GM12878 (cell line): ENCODE measurements around the gene CACHD1. TPM values are rescaled to one million over a fixed set of nuclear protein-coding genes. Genes with fewer than 3 reads are reported as not detected.

ENCODE experiments used
- ATAC-seq: fragments of 200-7000 bp; cut with Tn5 transposase; 3 replicates; pipeline ENCODE4 v1.9.1; 2020; ENCODE audit warnings: mild to moderate bottlenecking, moderate library complexity
- BruUV-seq: library from RNA; stranded (reverse); fragments of 400-500 nt; replicated peaks from 2 replicates; lab custom pipeline; 2021; lab: Mats Ljungman, UMichigan
- CTCF ChIA-PET: fragments of 300-600 bp; sonication (Branson Sonifier 250); formaldehyde crosslinking; extraction: SDS; loops from one replicate; lab custom pipeline; 2021; ENCODE audit warnings: inconsistent platforms; lab: Yijun Ruan, JAX
- POLR2A ChIA-PET: fragments of 350-600 bp; formaldehyde crosslinking; extraction: SDS; loops from one replicate; lab custom pipeline; 2021; ENCODE audit warnings: inconsistent platforms; lab: Charles Lee
- RAD21 ChIA-PET: fragments of 300-600 bp; sonication (Branson Sonifier 250); formaldehyde crosslinking; loops from one replicate; lab custom pipeline; 2023; ENCODE audit warnings: antibody characterized with exemption; ENCODE audit not compliant: unreplicated experiment; lab: Charles Lee
- SMC1A ChIA-PET: fragments of 300-600 bp; sonication (Branson Sonifier 250); formaldehyde crosslinking; loops from one replicate; lab custom pipeline; 2023; ENCODE audit not compliant: unreplicated experiment, uncharacterized antibody; lab: Charles Lee
- DNase-seq: peaks from one replicate; pipeline ENCODE4 v3.0.0-alpha.2; 2011; ENCODE audit warnings: low read depth, low spot score
- FAIRE-seq: peaks from 3 replicates; lab custom pipeline; 2011; peaks lifted over from hg19 to GRCh38; lab: Jason Lieb, UNC
- H2AFZ ChIP-seq: 2 replicates; pipeline ENCODE4 v1.6.0; 2011; ENCODE audit warnings: low read depth, low read length, control low read depth; ENCODE audit not compliant: control insufficient read depth
- H3K27ac ChIP-seq: 2 replicates; pipeline ENCODE4 v1.5.1; 2011; ENCODE audit warnings: control low read depth; ENCODE audit not compliant: control insufficient read depth, insufficient read depth
- H3K27me3 ChIP-seq, 2 experiments: replicated peaks in 1 of 2; 2 replicates each; pipeline versions ENCODE4 v1.6.0 to v1.6.1; 2011; ENCODE audit warnings: low read length in 1 of 2; ENCODE audit not compliant: control insufficient read depth in 2 of 2, insufficient read depth in 2 of 2
- H3K36me3 ChIP-seq, 2 experiments: 2 replicates each; pipeline ENCODE4 v1.5.1; 2011; ENCODE audit warnings: low read length in 1 of 2; ENCODE audit not compliant: control insufficient read depth in 2 of 2, insufficient read depth in 2 of 2
- H3K4me1 ChIP-seq: 2 replicates; pipeline ENCODE4 v1.6.1; 2011; ENCODE audit warnings: mild to moderate bottlenecking, low read length, moderate library complexity, mixed read lengths; ENCODE audit not compliant: control insufficient read depth, insufficient read depth
- H3K4me2 ChIP-seq: 2 replicates; pipeline ENCODE4 v1.6.0; 2011; ENCODE audit warnings: control low read depth; ENCODE audit not compliant: control insufficient read depth, insufficient read depth
- H3K4me3 ChIP-seq: fragments of 200-600 bp; sonication (generic); 2 replicates; pipeline ENCODE4 v1.5.1; 2016
- H3K79me2 ChIP-seq: 2 replicates; pipeline ENCODE4 v1.6.0; 2011; ENCODE audit warnings: low read length; ENCODE audit not compliant: control insufficient read depth, insufficient read depth
- H3K9ac ChIP-seq: 2 replicates; pipeline ENCODE4 v1.8.0; 2011; ENCODE audit warnings: low read length, control low read depth, mixed read lengths; ENCODE audit not compliant: control insufficient read depth, insufficient read depth
- H3K9me3 ChIP-seq: replicated peaks from 3 replicates; pipeline ENCODE4 v1.5.1; 2011; ENCODE audit warnings: mild to moderate bottlenecking, low read length; ENCODE audit not compliant: control insufficient read depth, insufficient read depth
- H4K20me1 ChIP-seq: 2 replicates; pipeline ENCODE4 v1.6.0; 2011; ENCODE audit not compliant: control insufficient read depth, insufficient read depth
- BACH1 ChIP-seq: fragments of 450-650 bp; IDR thresholded peaks from 2 replicates; pipeline ENCODE4 v1.6.1; 2017; ENCODE audit warnings: mild to moderate bottlenecking, borderline replicate concordance
- CEBPB ChIP-seq, 2 experiments: fragments of 150-350 bp in 1 of 2; IDR thresholded peaks; 2 replicates each; pipeline ENCODE4 v1.6.1; 2012 to 2014; ENCODE audit warnings: low read depth in 2 of 2, low read length in 2 of 2, borderline replicate concordance in 1 of 2, inconsistent platforms in 1 of 2
- CUX1 ChIP-seq: IDR thresholded peaks from 2 replicates; pipeline ENCODE4 v1.6.1; 2012; ENCODE audit warnings: improper control_type of control experiment, low read depth, low read length; ENCODE audit not compliant: insufficient replicate concordance
- EZH2 ChIP-seq: IDR thresholded peaks from 2 replicates; pipeline ENCODE4 v1.6.1; 2012; ENCODE audit warnings: low read depth, mild to moderate bottlenecking, control low read depth, inconsistent platforms, low read length, borderline replicate concordance; ENCODE audit not compliant: control insufficient read depth
- POLR2AphosphoS5 ChIP-seq: IDR thresholded peaks from 2 replicates; pipeline ENCODE4 v1.6.1; 2011; ENCODE audit warnings: mild to moderate bottlenecking, low read length, inconsistent platforms
- WGBS: methylation state at CpG from one replicate; pipeline ENCODE4 v1.1.6; 2016; ENCODE audit warnings: low lambda C conversion rate; ENCODE audit not compliant: insufficient replicate concordance, insufficient coverage; ENCODE audit errors: missing lambda C conversion rate; 5-methylcytosine and 5-hydroxymethylcytosine counted together
- in situ Hi-C: fragments of 300-500 bp; cut with MboI; formaldehyde crosslinking; loops from 9 replicates; pipeline ENCODE4 v1.14.3; 2018; ENCODE audit warnings: mixed read lengths
- intact Hi-C: fragments of 100-400 bp; cut with micrococcal nuclease; formaldehyde crosslinking; loops from one replicate; pipeline ENCODE4 v1.14.2; 2022; ENCODE audit not compliant: unreplicated experiment
- polyA plus RNA-seq, 11 experiments: library from polyadenylated mRNA; depleted of rRNA in 4 of 11; unstranded in 6 of 11; stranded (reverse) in 5 of 11; fragments of >200 nt; fragmentation: Nextera tagmentation in 4 of 11; fragmentation: Illumina TruSeq in 1 of 11; extraction: Ambion mirVana in 4 of 11; extraction: Trizol in 1 of 11; gene quantifications; 1 replicate in 1 of 11; 2 replicates in 10 of 11; pipeline versions ENCODE4 v1.2.1 to v1.2.3, GENCODE V29; 2011 to 2016; ENCODE audit warnings: inconsistent platforms in 2 of 11, missing spikeins in 2 of 11, low read depth in 1 of 11
- total RNA-seq, 4 experiments: library from RNA; depleted of rRNA in 3 of 4; stranded (reverse); fragments of >200 nt in 3 of 4; fragmentation: Illumina TruSeq in 1 of 4; extraction: Trizol in 1 of 4; gene quantifications; 2 replicates each; pipeline versions ENCODE4 v1.2.1 to v1.2.3, GENCODE V29; 2013 to 2021
- TF ChIP-seq, protein P1 (sequence below): fragments of 450-650 bp; conservative IDR thresholded peaks from 2 replicates; pipeline ENCODE4 v1.6.1; 2017; ENCODE audit warnings: mild to moderate bottlenecking, moderate library complexity

Gene CACHD1
- total and polyA plus RNA-seq, 10 of the 15 experiments (the other 5 are each of a cell fraction or from before 2014, with no cell fraction given): 0.03 TPM; not detected in 9

GRCh38 chr1:64563958-64564565, 94.1 kb downstream of the CACHD1 start:
- no peak overlapping the region for H2AFZ ChIP-seq
- H3K27ac ChIP-seq: no peak overlapping the region
- FAIRE-seq: no peak
- DNase-seq: no peak
- WGBS: 10% methylated on average over 5 of the region's 5 CpGs
- POLR2A ChIA-PET: no interaction called here
- H3K79me2 ChIP-seq: no peaks in the 10 kb centered on the region
- H3K27me3 ChIP-seq: no peaks in the 10 kb centered on the region
- H3K9me3 ChIP-seq: no peaks in the 10 kb centered on the region
- no peaks in the 10 kb centered on the region for H3K4me1 ChIP-seq
- no peak overlapping the region for H3K4me3 ChIP-seq
- no TSS peak for BruUV-seq
- SMC1A ChIA-PET: no interaction called here
- CTCF ChIA-PET: no interaction called here
- no peak for ATAC-seq
- H4K20me1 ChIP-seq: no peaks in the 10 kb centered on the region
- no peaks in the 10 kb centered on the region for H3K36me3 ChIP-seq
- in situ Hi-C loops (no loop called here), intact Hi-C loops (no loop called here)
- no peak overlapping the region for H3K9ac ChIP-seq
- RAD21 ChIA-PET: no interaction called here
- TF ChIP-seq POLR2AphosphoS5 (no peak), CEBPB (IDR thresholded peaks at IDR 0.05; ENCODE audit: borderline replicate concordance in 1 of 2, low read depth in 2 of 2, low read length in 2 of 2) (no peak), EZH2 (no peak), BACH1 (no peak), CUX1 (no peak)
- TF ChIP-seq, protein P1, sequence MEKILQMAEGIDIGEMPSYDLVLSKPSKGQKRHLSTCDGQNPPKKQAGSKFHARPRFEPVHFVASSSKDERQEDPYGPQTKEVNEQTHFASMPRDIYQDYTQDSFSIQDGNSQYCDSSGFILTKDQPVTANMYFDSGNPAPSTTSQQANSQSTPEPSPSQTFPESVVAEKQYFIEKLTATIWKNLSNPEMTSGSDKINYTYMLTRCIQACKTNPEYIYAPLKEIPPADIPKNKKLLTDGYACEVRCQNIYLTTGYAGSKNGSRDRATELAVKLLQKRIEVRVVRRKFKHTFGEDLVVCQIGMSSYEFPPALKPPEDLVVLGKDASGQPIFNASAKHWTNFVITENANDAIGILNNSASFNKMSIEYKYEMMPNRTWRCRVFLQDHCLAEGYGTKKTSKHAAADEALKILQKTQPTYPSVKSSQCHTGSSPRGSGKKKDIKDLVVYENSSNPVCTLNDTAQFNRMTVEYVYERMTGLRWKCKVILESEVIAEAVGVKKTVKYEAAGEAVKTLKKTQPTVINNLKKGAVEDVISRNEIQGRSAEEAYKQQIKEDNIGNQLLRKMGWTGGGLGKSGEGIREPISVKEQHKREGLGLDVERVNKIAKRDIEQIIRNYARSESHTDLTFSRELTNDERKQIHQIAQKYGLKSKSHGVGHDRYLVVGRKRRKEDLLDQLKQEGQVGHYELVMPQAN: no peak
- no peak overlapping the region for H3K4me2 ChIP-seq
